K562 (cell line): ENCODE results near the gene SHISA9. TPM values are rescaled to one million over a fixed set of nuclear protein-coding genes. Genes with fewer than 3 reads are reported as not detected.

Source experiments
- ATAC-seq: fragments of 200-7000 bp; cut with Tn5 transposase; 3 replicates; pipeline ENCODE4 v1.9.1; 2020; ENCODE audit warnings: moderate library complexity
- BruUV-seq: library from RNA; stranded (reverse); fragments of 400-500 nt; replicated peaks from 2 replicates; lab custom pipeline; 2021; lab: Mats Ljungman, UMichigan
- CTCF ChIA-PET: fragments of 300-600 bp; formaldehyde crosslinking; extraction: SDS; loops from one replicate; lab custom pipeline; 2021; ENCODE audit warnings: low intra/inter-chr PET ratio; lab: Yijun Ruan, JAX
- POLR2A ChIA-PET: fragments of 300-600, 350-650 bp; sonication (Branson Sonifier 250); formaldehyde crosslinking; extraction: SDS; loops from one replicate; lab custom pipeline; 2021; ENCODE audit warnings: antibody characterized with exemption, inconsistent platforms; lab: Yijun Ruan, JAX
- DNase-seq, 4 experiments: peaks; one replicate each; pipeline versions ENCODE4 v3.0.0 to v3.0.0-alpha.2; 2011 to 2018; ENCODE audit warnings: low spot score in 3 of 4, mixed read lengths in 3 of 4; ENCODE audit errors: extremely low read depth in 1 of 4
- FAIRE-seq: peaks from 2 replicates; lab custom pipeline; 2011; peaks lifted over from hg19 to GRCh38; lab: Jason Lieb, UNC
- H2AFZ ChIP-seq: 2 replicates; pipeline ENCODE4 v1.6.0; 2011; ENCODE audit warnings: low read depth, low read length, control low read depth, inconsistent platforms
- H3K27ac ChIP-seq: fragments of 200-600 bp; 3 replicates; pipeline ENCODE4 v1.8.0; 2011; ENCODE audit warnings: low read depth, mild to moderate bottlenecking, control low read depth, inconsistent platforms, low read length, moderate library complexity, mixed read lengths; ENCODE audit errors: extremely low read depth
- H3K27me3 ChIP-seq, 2 experiments: fragments of 300-600 bp in 1 of 2; 2 replicates in 1 of 2; 3 replicates in 1 of 2; pipeline versions ENCODE4 v1.6.0 to v1.8.0; 2011; ENCODE audit warnings: inconsistent platforms in 2 of 2, low read length in 2 of 2, mild to moderate bottlenecking in 1 of 2, mixed read lengths in 1 of 2, moderate library complexity in 1 of 2; ENCODE audit not compliant: control insufficient read depth in 2 of 2, insufficient read depth in 2 of 2
- H3K36me3 ChIP-seq: fragments of 300-600 bp; 3 replicates; pipeline ENCODE4 v1.8.0; 2011; ENCODE audit warnings: mild to moderate bottlenecking, low read length, inconsistent platforms; ENCODE audit not compliant: control insufficient read depth, insufficient read depth
- H3K4me1 ChIP-seq, 2 experiments: fragments of 200-600 bp in 1 of 2; replicated peaks in 1 of 2; 2 replicates in 1 of 2; 3 replicates in 1 of 2; pipeline versions ENCODE4 v1.5.1 to v1.8.0; 2011; ENCODE audit warnings: inconsistent platforms in 2 of 2, low read length in 2 of 2, mild to moderate bottlenecking in 1 of 2, mixed read lengths in 1 of 2, moderate library complexity in 1 of 2; ENCODE audit not compliant: control insufficient read depth in 2 of 2, insufficient read depth in 2 of 2
- H3K4me2 ChIP-seq: 2 replicates; pipeline ENCODE4 v1.6.1; 2011; ENCODE audit warnings: low read length, control low read depth, inconsistent platforms, mixed read lengths; ENCODE audit not compliant: insufficient read depth
- H3K4me3 ChIP-seq: fragments of 200-600 bp; sonication (generic), shearing (Covaris generic); 2 replicates; pipeline ENCODE4 v1.5.1; 2016; ENCODE audit warnings: control low read depth, inconsistent platforms
- H3K79me2 ChIP-seq: fragments of 200-600 bp; 3 replicates; pipeline ENCODE4 v1.8.0; 2011; ENCODE audit warnings: low read length, inconsistent platforms; ENCODE audit not compliant: control insufficient read depth, insufficient read depth
- H3K9ac ChIP-seq, 2 experiments: 2 replicates each; pipeline versions ENCODE4 v1.6.0 to v1.6.1; 2011; ENCODE audit warnings: low read depth in 2 of 2, low read length in 2 of 2, control low read depth in 1 of 2, inconsistent platforms in 1 of 2, mild to moderate bottlenecking in 1 of 2, mixed read lengths in 1 of 2; ENCODE audit not compliant: insufficient read depth in 1 of 2
- H3K9me1 ChIP-seq: one replicate; pipeline ENCODE4 v1.6.0; 2011; ENCODE audit warnings: inconsistent platforms, mild to moderate bottlenecking, low read length, moderate library complexity; ENCODE audit not compliant: control insufficient read depth, insufficient read depth
- H3K9me3 ChIP-seq: replicated peaks from 2 replicates; pipeline ENCODE4 v1.5.1; 2011; ENCODE audit warnings: low read depth, low read length, inconsistent platforms; ENCODE audit not compliant: control insufficient read depth, insufficient read depth
- H4K20me1 ChIP-seq: replicated peaks from 2 replicates; pipeline ENCODE4 v1.6.1; 2011; ENCODE audit warnings: low read length, inconsistent platforms, mixed read lengths; ENCODE audit not compliant: control insufficient read depth, insufficient read depth
- FIP1L1 ChIP-seq: fragments of 200-400 bp; formaldehyde crosslinking; IDR thresholded peaks from 2 replicates; pipeline ENCODE4 v1.6.1; 2018; ENCODE audit warnings: mild to moderate bottlenecking, low read depth, low read length; ENCODE audit not compliant: poor library complexity, severe bottlenecking
- ILK ChIP-seq: fragments of 450-650 bp; IDR thresholded peaks from 2 replicates; pipeline ENCODE4 v1.6.1; 2016; ENCODE audit warnings: missing genetic modification characterization, low read depth, mild to moderate bottlenecking, missing compliant biosample characterization, moderate library complexity, borderline replicate concordance
- MAFK ChIP-seq: IDR thresholded peaks from 2 replicates; pipeline ENCODE4 v1.6.1; 2011; ENCODE audit warnings: low read length, improper control_type of control experiment
- NCOA6 ChIP-seq: fragments of 450-650 bp; IDR thresholded peaks from 2 replicates; pipeline ENCODE4 v1.6.1; 2017; ENCODE audit warnings: mild to moderate bottlenecking
- PML ChIP-seq: IDR thresholded peaks from 2 replicates; pipeline ENCODE4 v1.6.1; 2012; ENCODE audit warnings: low read length, inconsistent platforms
- SIRT6 ChIP-seq: IDR thresholded peaks from one replicate; pipeline ENCODE4 v1.6.1; 2012; ENCODE audit warnings: low read depth, mild to moderate bottlenecking, control low read depth, inconsistent platforms, low read length, moderate library complexity
- TRIM28 ChIP-seq: fragments of 450-650 bp; IDR thresholded peaks from 2 replicates; pipeline ENCODE4 v1.6.1; 2017
- ZKSCAN1 ChIP-seq: fragments of 150-350 bp; IDR thresholded peaks from 2 replicates; pipeline ENCODE4 v1.6.1; 2016; ENCODE audit warnings: low read depth, low read length
- ZNF75A ChIP-seq: fragments of 450-650 bp; formaldehyde crosslinking; IDR thresholded peaks from 2 replicates; pipeline ENCODE4 v1.4.0; 2020; ENCODE audit warnings: mild to moderate bottlenecking
- WGBS: fragments of 100-300 bp; shearing (Covaris generic); methylation state at CpG from one replicate; pipeline ENCODE4 v1.1.6; 2016; ENCODE audit warnings: low coverage, mixed read lengths; ENCODE audit not compliant: insufficient coverage; ENCODE audit errors: missing lambda C conversion rate; 5-methylcytosine and 5-hydroxymethylcytosine counted together
- in situ Hi-C: fragments of 300-500 bp; cut with MboI; formaldehyde crosslinking; loops from 4 replicates; pipeline ENCODE4 v1.15.0; 2018; ENCODE audit warnings: inconsistent platforms, mixed read lengths
- intact Hi-C: fragments of 100-400 bp; cut with micrococcal nuclease; formaldehyde crosslinking; loops from 2 replicates; pipeline ENCODE4 v1.14.2; 2022
- polyA plus RNA-seq, 8 experiments: library from polyadenylated mRNA; depleted of rRNA in 4 of 8; stranded (reverse) in 5 of 8; unstranded in 3 of 8; fragments of >200 nt; fragmentation: Nextera tagmentation in 2 of 8; fragmentation: Illumina TruSeq in 1 of 8; extraction: Ambion mirVana in 2 of 8; extraction: Trizol in 1 of 8; gene quantifications; 2 replicates each; pipeline versions ENCODE4 v1.2.1 to v1.2.3, GENCODE V29; 2011 to 2014; ENCODE audit warnings: inconsistent platforms in 1 of 8, missing spikeins in 1 of 8
- total RNA-seq, 7 experiments: library from RNA; depleted of rRNA in 6 of 7; stranded (reverse); fragments of >200 nt in 6 of 7; fragmentation: Illumina TruSeq in 2 of 7; extraction: Trizol in 2 of 7; gene quantifications; 2 replicates each; pipeline versions ENCODE4 v1.2.1 to v1.2.3, GENCODE V29; 2011 to 2021; ENCODE audit warnings: low replicate concordance in 1 of 7
- TF ChIP-seq, protein P1 (sequence below): sonication (generic); formaldehyde crosslinking; IDR thresholded peaks from 2 replicates; pipeline ENCODE4 v1.8.0; 2023; ENCODE audit warnings: mild to moderate bottlenecking, missing genetic modification reagents

SHISA9 gene
- total and polyA plus RNA-seq, 9 of the 15 experiments (the other 6 are each of a cell fraction or from before 2014, with no cell fraction given) = under 0.01 to 0.16 (median 0.01) TPM; not detected in 6

DNA sequence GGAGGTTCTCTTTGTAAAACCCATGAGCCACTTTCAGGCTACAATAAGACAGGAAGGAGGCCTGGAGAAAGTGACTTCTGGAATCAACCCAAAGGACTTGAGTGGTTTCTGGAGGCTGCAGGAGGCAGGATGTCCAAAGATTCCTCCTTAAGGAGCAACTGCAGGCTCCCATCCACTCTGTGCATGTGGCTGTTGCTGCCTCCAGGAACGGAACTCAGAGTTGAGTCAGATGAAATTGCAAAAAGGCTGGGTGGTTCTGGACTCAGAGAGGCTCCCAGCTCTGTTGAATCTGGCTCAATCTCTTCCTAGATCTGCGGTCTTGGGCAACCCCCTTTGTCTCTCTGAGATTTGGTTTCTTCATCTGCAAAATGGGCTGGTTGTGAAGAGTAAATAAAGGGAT, 197.1 kb downstream of the SHISA9 start:
- intact Hi-C loops = no loop called here
- no TSS peak for BruUV-seq
- Histone ChIP-seq H2AFZ (no peak overlapping the region), H3K4me1 (no peaks in the 10 kb centered on the region), H3K79me2 (no peaks in the 10 kb centered on the region), H3K27me3 (no peaks in the 10 kb centered on the region), H3K9me3 (no peaks in the 10 kb centered on the region), H3K9ac (no peak overlapping the region), H4K20me1 (no peaks in the 10 kb centered on the region), H3K4me3 (no peak overlapping the region), H3K36me3 (no peaks in the 10 kb centered on the region), H3K9me1 (no peaks in the 10 kb centered on the region), H3K4me2 (no peak overlapping the region), H3K27ac (no peak overlapping the region)
- CTCF ChIA-PET = no interaction called here
- no peak for FAIRE-seq
- ATAC-seq = no peak
- no peak for DNase-seq
- TF ChIP-seq ZNF75A (CRISPR knock-in tag) (no peak), SIRT6 (no peak), PML (no peak), TRIM28 (no peak)
- in situ Hi-C loops = no loop called here
- POLR2A ChIA-PET = interaction anchor here (1.1 kb wide), 1 partner anchor 13 kb away, joined by 4 read pairs; no protein-coding TSS in a partner anchor
- WGBS = 0% methylated on average over 2 of the region's 2 CpGs

DNA sequence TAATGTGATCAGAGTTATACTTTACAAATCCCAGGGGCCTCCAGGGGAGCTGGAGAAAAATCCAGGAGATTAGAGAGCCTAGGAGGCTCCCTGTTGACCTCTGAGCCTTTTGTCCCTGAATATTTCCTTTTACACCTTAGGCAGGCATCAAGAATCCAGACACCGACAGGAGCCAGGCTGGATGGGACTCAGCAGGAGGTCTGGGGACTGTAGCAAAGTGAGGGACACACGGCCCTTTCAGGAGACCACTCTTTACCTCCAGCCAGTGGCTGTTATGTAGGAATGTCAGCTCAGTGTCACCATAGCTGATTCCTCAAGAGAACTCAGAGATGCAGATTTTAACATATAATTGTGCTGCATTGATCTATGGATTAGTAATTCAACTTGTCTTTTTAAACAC, 198.4 kb downstream of the SHISA9 start:
- TF ChIP-seq NCOA6 = no peak
- TF ChIP-seq MAFK = no peak
- TF ChIP-seq ZKSCAN1 = no peak
- no peak for TF ChIP-seq FIP1L1
- TF ChIP-seq, protein P1, sequence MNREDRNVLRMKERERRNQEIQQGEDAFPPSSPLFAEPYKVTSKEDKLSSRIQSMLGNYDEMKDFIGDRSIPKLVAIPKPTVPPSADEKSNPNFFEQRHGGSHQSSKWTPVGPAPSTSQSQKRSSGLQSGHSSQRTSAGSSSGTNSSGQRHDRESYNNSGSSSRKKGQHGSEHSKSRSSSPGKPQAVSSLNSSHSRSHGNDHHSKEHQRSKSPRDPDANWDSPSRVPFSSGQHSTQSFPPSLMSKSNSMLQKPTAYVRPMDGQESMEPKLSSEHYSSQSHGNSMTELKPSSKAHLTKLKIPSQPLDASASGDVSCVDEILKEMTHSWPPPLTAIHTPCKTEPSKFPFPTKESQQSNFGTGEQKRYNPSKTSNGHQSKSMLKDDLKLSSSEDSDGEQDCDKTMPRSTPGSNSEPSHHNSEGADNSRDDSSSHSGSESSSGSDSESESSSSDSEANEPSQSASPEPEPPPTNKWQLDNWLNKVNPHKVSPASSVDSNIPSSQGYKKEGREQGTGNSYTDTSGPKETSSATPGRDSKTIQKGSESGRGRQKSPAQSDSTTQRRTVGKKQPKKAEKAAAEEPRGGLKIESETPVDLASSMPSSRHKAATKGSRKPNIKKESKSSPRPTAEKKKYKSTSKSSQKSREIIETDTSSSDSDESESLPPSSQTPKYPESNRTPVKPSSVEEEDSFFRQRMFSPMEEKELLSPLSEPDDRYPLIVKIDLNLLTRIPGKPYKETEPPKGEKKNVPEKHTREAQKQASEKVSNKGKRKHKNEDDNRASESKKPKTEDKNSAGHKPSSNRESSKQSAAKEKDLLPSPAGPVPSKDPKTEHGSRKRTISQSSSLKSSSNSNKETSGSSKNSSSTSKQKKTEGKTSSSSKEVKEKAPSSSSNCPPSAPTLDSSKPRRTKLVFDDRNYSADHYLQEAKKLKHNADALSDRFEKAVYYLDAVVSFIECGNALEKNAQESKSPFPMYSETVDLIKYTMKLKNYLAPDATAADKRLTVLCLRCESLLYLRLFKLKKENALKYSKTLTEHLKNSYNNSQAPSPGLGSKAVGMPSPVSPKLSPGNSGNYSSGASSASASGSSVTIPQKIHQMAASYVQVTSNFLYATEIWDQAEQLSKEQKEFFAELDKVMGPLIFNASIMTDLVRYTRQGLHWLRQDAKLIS = no peak
- TF ChIP-seq ILK = no peak
- TF ChIP-seq, all 486 proteins: peak for 0
- ATAC-seq (no peak), DNase-seq (no peak), FAIRE-seq (no peak)
- H3K27ac ChIP-seq = no peak overlapping the region
- BruUV-seq = no TSS peak
- H4K20me1 ChIP-seq = no peaks in the 10 kb centered on the region
- WGBS = 7% methylated on average over 2 of the region's 2 CpGs
- H3K4me1 ChIP-seq = no peaks in the 10 kb centered on the region
- ChIA-PET POLR2A (no interaction called here), CTCF (no interaction called here)
- H3K79me2 ChIP-seq = no peaks in the 10 kb centered on the region
- no peak overlapping the region for H3K4me3 ChIP-seq
- in situ Hi-C loops = no loop called here
- H3K4me2 ChIP-seq = no peak overlapping the region
- intact Hi-C loops = no loop called here
- no peaks in the 10 kb centered on the region for H3K9me3 ChIP-seq
- H3K27me3 ChIP-seq = no peaks in the 10 kb centered on the region
- H3K9me1 ChIP-seq = no peaks in the 10 kb centered on the region
- no peak overlapping the region for H2AFZ ChIP-seq
- no peak overlapping the region for H3K9ac ChIP-seq
- no peaks in the 10 kb centered on the region for H3K36me3 ChIP-seq
